IPS DF 6.9 (cell line): ENCODE results near the gene PLSCR2.
"Not testable (repeated sequence)": the region's sequence is repeated elsewhere in the genome, so short reads cannot be mapped to it uniquely, and the experiment has no call there.

Experiments
- DNase-seq: peaks from one replicate; pipeline ENCODE4 v3.0.0-alpha.2; 2013; ENCODE audit warnings: low read depth, low spot score
- H3K27ac ChIP-seq: one replicate; pipeline ENCODE4 v1.5.1; 2013; ENCODE audit warnings: low read length, control low read depth
- H3K27me3 ChIP-seq: 2 replicates; pipeline ENCODE4 v1.6.1; 2013; ENCODE audit warnings: mild to moderate bottlenecking, low read length; ENCODE audit not compliant: control insufficient read depth, insufficient read depth
- H3K36me3 ChIP-seq: 2 replicates; pipeline ENCODE4 v1.6.1; 2013; ENCODE audit warnings: low read length; ENCODE audit not compliant: control insufficient read depth, insufficient read depth
- H3K4me1 ChIP-seq: 2 replicates; pipeline ENCODE4 v1.6.1; 2013; ENCODE audit warnings: low read length; ENCODE audit not compliant: control insufficient read depth, insufficient read depth
- H3K4me3 ChIP-seq: 2 replicates; pipeline ENCODE4 v1.5.1; 2013; ENCODE audit warnings: mild to moderate bottlenecking, low read length
- H3K9me3 ChIP-seq: 2 replicates; pipeline ENCODE4 v1.6.1; 2013; ENCODE audit warnings: low read length, inconsistent platforms; ENCODE audit not compliant: control insufficient read depth, insufficient read depth
- WGBS: extraction: QIAGEN DNeasy Blood & Tissue Kit; methylation state at CpG from one replicate; pipeline ENCODE4 v1.1.7; 2013; ENCODE audit warnings: mixed read lengths, missing lambda C conversion rate; ENCODE audit not compliant: insufficient read length, insufficient coverage; 5-methylcytosine and 5-hydroxymethylcytosine counted together

PLSCR2 gene

DNA sequence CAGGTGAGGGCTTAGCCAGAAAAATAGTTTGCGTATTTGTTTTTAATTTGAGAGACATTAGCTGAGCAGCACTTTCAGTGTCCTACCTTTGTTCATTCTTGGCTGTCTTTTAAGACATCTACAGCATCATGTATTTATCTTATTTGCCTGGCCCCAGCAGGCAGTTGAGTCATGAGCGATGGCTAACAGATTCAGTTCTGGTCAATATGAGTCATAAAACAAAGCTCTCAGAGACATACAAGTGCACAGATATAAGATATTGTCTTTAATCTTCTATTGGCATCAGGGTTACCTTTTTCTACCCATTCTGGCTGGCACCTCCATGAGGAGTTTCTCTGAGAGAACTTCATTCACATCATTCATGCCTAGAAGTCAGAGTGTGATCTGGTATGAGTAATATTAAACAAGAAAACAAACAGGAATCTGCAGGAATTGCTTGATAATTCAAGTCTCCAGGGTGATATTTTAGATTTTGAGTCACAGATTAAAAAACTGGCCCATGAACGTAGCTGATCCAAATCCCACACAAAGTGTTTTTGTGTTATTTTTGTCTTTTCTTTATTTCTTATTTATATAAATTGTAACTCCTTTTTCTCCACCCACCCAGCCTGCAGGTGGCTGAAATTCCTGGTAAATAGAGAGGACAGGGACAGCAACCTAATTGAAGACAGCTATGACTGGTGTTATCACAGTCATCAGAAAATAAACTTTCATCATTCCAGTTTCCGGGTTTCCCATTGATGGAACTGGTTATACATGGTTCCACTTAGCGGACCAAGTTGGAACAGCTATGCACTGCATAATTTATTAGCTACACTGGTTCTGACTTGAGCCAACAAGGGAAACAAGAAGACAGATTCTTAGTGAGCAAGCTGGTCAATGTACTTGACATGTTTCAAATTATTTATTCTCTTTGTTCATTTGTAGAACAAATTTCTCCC is 47.3 kb downstream of the PLSCR2 start:
- H3K4me1 ChIP-seq, result no peaks in the 10 kb centered on the region
- WGBS, result no CpG with 5 or more reads among the region's 5 CpGs

DNA sequence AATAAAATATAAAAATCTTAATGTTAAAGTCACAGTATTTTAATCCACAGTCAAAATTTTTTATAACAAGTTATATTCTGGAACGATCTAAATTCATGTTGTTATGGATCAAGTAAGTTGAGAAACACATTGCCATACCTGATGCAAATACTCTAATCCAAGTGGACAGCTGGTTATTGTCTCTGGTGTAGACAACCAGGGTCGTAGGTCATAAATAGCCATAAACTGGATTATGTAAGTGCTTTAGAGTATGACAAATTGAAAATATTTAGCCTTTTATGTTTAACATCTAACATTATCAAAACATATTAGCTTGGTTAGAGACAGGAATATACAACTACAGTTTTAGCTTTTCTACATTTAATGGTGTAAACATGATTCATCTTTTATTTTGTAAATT is 53.0 kb downstream of the PLSCR2 start:
- no peak overlapping the region for H3K4me3 ChIP-seq
- H3K27ac ChIP-seq, result no peak overlapping the region
- no peaks in the 10 kb centered on the region; the same call in 1 of the 2 replicates for H3K9me3 ChIP-seq
- DNase-seq, result no peak
- H3K4me1 ChIP-seq, result no peaks in the 10 kb centered on the region
- no peaks in the 10 kb centered on the region for H3K27me3 ChIP-seq
- peaks cover 5% of the 10 kb centered on the region; the same call in 1 of the 2 replicates for H3K36me3 ChIP-seq
- WGBS, result no CpG with 5 or more reads among the region's 2 CpGs

More for the DNA sequence above, 47.3 kb downstream of the PLSCR2 start:
- H3K27me3 ChIP-seq, result no peaks in the 10 kb centered on the region
- H3K36me3 ChIP-seq, result no peaks in the 10 kb centered on the region
- H3K9me3 ChIP-seq, result no peaks in the 10 kb centered on the region
- no peak overlapping the region for H3K27ac ChIP-seq
- DNase-seq, result no peak
- H3K4me3 ChIP-seq, result no peak overlapping the region

DNA sequence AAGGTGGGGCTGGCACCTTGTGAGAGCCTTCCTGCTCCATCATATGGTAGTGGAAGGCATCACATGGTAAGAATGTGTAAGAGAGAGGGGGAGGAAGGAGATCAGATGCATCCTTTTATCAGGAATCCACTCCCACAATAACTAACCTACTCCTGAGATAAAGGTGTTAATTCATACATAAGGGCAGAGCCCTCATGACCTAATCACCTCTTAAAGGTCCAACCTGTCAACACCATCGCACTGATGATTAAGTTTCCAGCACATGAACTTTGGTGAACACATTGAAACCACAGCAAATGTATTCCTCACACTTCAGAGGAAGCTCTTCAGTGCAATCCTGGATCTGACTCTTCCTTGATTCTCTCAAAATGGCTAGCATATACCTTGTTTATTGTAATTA is 55.4 kb downstream of the PLSCR2 start:
- no peak overlapping the region for H3K27ac ChIP-seq
- no peaks in the 10 kb centered on the region; the same call in 1 of the 2 replicates for H3K9me3 ChIP-seq
- no peak overlapping the region for H3K4me3 ChIP-seq
- peaks cover 5% of the 10 kb centered on the region; the same call in 1 of the 2 replicates for H3K36me3 ChIP-seq
- no CpG with 5 or more reads among the region's 1 CpG for WGBS
- H3K4me1 ChIP-seq, result no peaks in the 10 kb centered on the region
- DNase-seq, result no peak
- no peaks in the 10 kb centered on the region for H3K27me3 ChIP-seq

DNA sequence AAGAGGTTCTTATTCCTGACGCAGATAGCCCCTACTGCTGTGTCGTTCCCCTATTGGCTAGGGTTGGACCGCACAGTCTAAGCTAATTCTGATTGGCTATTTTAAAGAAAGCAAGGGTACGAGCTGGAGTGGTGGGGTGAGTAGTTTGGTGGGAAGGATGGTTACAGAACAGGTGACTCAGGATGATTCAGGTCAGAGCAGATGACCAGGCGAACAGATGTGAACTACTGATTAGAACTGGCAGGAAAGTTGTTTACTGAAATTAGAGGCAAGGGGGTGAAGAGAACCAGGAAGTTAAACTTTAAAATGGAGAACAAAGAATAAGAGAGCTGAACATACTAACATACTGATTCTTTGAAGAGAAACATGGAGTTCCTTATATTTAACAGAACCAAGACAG is 56.6 kb downstream of the PLSCR2 start:
- no CpG with 5 or more reads among the region's 5 CpGs for WGBS
- H3K36me3 ChIP-seq, H3K9me3 ChIP-seq: not testable (repeated sequence)

DNA sequence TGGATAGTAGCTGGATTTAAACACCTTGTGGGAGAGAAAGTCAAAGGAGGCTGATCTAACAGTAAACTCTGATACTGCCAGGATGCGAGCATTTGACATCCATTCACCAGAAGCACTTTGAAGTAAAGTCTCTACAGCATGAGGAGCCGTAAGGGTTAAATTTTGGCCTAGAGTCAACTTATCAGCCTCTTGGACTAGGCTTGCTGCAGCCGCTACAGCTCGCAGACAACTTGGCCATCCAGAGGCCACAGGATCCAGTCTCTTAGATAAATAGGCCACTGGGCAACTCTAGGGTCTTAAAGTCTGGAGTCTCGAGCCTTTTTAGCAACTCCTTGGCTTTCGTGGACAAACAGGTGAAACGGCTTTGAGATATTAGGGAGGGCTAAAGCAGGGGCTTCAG is 61.4 kb downstream of the PLSCR2 start:
- Histone ChIP-seq H3K4me3 (no peak overlapping the region), H3K36me3 (peaks cover 5% of the 10 kb centered on the region; the same call in 1 of the 2 replicates), H3K27ac (no peak overlapping the region), H3K9me3 (no peaks in the 10 kb centered on the region; the same call in 1 of the 2 replicates), H3K27me3 (no peaks in the 10 kb centered on the region), H3K4me1 (no peaks in the 10 kb centered on the region)
- WGBS, result no CpG with 5 or more reads among the region's 7 CpGs
- DNase-seq, result no peak

More for the DNA sequence above, 56.6 kb downstream of the PLSCR2 start:
- not testable (repeated sequence) for H3K4me3 ChIP-seq, H3K4me1 ChIP-seq, H3K27me3 ChIP-seq, H3K27ac ChIP-seq, DNase-seq

DNA sequence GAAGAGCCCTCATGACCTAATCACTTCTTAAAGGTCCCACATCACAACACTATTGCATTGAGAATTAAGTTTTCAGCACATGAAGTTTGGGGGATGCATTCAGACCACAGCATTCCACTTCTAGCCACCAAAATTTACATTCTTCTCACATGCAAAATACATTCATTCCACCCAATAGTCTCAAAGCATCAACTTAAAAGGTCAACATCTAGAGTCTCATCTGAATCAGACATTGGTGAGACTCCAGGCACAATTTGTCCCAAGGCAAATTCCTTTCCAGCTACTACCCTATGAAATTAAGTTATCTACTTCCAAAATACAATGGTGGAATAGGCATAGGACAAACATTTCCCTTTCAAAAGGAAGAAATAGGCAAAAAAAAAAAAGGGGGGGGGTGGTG is 64.9 kb downstream of the PLSCR2 start:
- no peaks in the 10 kb centered on the region for H3K9me3 ChIP-seq
- H3K4me3 ChIP-seq, result no peak overlapping the region
- H3K4me1 ChIP-seq, result no peaks in the 10 kb centered on the region
- H3K27ac ChIP-seq, result no peak overlapping the region
- H3K36me3 ChIP-seq, result no peaks in the 10 kb centered on the region
- no peak for DNase-seq
- no peaks in the 10 kb centered on the region for H3K27me3 ChIP-seq

DNA sequence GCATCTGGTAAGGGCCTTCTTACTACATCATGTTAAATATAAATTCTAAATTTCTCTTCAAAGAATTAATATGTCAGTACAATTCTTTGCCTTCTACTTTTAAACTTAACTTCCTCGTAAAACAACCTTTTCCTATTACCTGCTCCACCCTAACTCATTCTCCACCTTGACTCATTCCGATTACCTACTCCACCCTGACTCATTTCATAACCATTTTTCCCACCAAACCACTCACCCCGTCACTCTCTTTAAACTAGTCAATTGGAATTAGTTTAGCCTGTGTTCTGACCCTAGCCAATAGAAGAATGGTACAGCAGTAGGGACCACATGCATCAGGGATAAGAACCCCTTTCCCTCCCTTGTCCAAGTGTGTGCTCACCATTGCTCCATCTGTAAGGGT is 65.6 kb downstream of the PLSCR2 start:
- no peaks in the 10 kb centered on the region for H3K27me3 ChIP-seq
- no peak for DNase-seq
- H3K4me3 ChIP-seq, result no peak overlapping the region
- H3K27ac ChIP-seq, result no peak overlapping the region
- H3K36me3 ChIP-seq, result no peaks in the 10 kb centered on the region
- 98% methylated on average over 3 of the region's 3 CpGs for WGBS
- no peaks in the 10 kb centered on the region for H3K4me1 ChIP-seq
- no peaks in the 10 kb centered on the region for H3K9me3 ChIP-seq

DNA sequence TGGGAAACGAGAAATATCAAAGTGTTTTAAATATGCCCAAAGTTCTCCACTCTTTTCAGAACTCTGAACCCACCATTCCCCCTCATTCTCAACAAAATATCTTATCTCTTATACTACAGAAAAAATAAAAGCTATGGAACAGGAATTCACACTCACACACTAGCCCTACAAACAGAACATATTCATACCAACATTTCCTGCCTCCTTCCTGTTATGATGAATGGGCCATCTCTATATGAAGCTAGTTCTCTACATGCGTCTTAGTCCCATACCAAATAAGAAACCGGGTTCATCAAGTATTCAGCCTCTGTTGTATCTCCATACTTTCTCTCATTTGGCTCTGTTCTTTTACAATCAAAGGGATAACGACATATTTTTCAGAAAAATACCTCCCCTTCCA is 72.6 kb downstream of the PLSCR2 start:
- no CpG with 5 or more reads among the region's 4 CpGs for WGBS
- Histone ChIP-seq H3K4me3 (no peak overlapping the region), H3K27ac (no peak overlapping the region), H3K4me1 (no peaks in the 10 kb centered on the region), H3K9me3 (no peaks in the 10 kb centered on the region), H3K36me3 (no peaks in the 10 kb centered on the region), H3K27me3 (no peaks in the 10 kb centered on the region)
- no peak for DNase-seq

DNA sequence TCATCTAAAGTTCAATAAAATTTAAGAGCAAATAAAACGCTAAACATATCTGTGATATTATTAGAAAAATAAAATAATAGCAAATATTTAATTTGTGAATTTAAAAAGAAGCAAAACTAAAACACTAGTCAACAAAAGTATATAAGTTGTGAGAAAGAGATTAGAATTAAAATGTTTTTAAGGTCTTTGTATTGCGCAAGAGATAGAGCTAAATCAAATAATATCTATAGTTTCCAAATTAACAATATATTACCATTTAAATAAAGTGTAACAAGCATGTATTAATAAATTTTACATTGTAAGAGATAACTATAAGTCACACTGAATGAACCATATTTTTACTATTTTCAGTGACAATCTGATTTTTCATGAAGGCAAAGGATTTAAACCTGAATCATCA is 74.2 kb downstream of the PLSCR2 start:
- Histone ChIP-seq H3K4me3 (no peak overlapping the region), H3K9me3 (no peaks in the 10 kb centered on the region), H3K27ac (no peak overlapping the region), H3K27me3 (no peaks in the 10 kb centered on the region), H3K36me3 (no peaks in the 10 kb centered on the region), H3K4me1 (no peaks in the 10 kb centered on the region)
- DNase-seq, result no peak
- no CpG with 5 or more reads among the region's 2 CpGs for WGBS

DNA sequence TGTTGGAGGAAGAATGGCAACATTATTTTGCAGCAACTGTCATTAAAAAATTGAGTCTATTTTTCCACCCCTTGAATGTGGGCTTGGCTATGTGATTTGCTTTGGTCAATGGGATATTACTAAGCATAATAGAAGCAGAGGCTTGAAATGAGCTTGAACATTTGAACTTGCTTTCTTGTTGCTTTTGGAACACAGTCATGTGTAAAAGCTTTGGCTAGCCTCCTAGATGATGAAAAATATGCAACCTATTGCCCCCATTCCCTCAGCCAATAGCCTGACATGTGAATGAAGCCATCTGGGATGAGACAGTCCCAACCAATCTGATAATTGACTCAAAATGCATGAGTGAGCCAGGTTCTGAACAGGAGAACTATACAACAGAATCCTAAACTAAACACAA is 78.4 kb downstream of the PLSCR2 start:
- no peak for DNase-seq
- Histone ChIP-seq H3K27me3 (no peaks in the 10 kb centered on the region), H3K4me3 (no peak overlapping the region), H3K4me1 (no peaks in the 10 kb centered on the region), H3K36me3 (no peaks in the 10 kb centered on the region), H3K9me3 (no peaks in the 10 kb centered on the region), H3K27ac (no peak overlapping the region)
